ENCODE data around the gene ARHGAP8. TPM values are rescaled to one million over a fixed set of nuclear protein-coding genes. Genes with fewer than 3 reads are reported as not detected.

The ARHGAP8 gene
- total RNA-seq, 4 donors from 2014 or later, result 1.5 to 6.9 (median 4.2) TPM

GRCh38 chr22:44802956-44803355 is 50.6 kb downstream of the ARHGAP8 start:
- no peaks in the 10 kb centered on the region for H3K4me1 ChIP-seq
- TF ChIP-seq POLR2A (IDR thresholded peaks at IDR 0.05) (no peak), CTCF (IDR thresholded peaks at IDR 0.05) (no peak), POLR2AphosphoS5 (IDR thresholded peaks at IDR 0.05) (no peak), EP300 (IDR thresholded peaks at IDR 0.05) (no peak)
- peaks cover 4% of the 10 kb centered on the region for H3K27me3 ChIP-seq
- no peak for DNase-seq (ENCODE audit: low spot score in 2 of 2)
- no peak overlapping the region for H3K4me3 ChIP-seq
- WGBS, result 73% methylated on average over 6 of the region's 6 CpGs
- no peak overlapping the region for H3K27ac ChIP-seq
- H3K36me3 ChIP-seq, result no peaks in the 10 kb centered on the region
- H3K9me3 ChIP-seq, result no peaks in the 10 kb centered on the region

- WGBS, result 91% methylated on average over 5 of the region's 7 CpGs
- H3K9me3 ChIP-seq, result no peaks in the 10 kb centered on the region
- H3K36me3 ChIP-seq, result no peaks in the 10 kb centered on the region
- no peak overlapping the region for H3K27ac ChIP-seq
- no peaks in the 10 kb centered on the region for H3K4me1 ChIP-seq
- no peak for TF ChIP-seq EP300 (IDR thresholded peaks at IDR 0.05)
- no peak for TF ChIP-seq CTCF (IDR thresholded peaks at IDR 0.05)
- TF ChIP-seq POLR2A (IDR thresholded peaks at IDR 0.05), result no peak
- TF ChIP-seq POLR2AphosphoS5 (IDR thresholded peaks at IDR 0.05), result no peak
- no peak for DNase-seq (ENCODE audit: low spot score in 2 of 2)
- H3K27me3 ChIP-seq, result peaks cover 4% of the 10 kb centered on the region
- no peak overlapping the region for H3K4me3 ChIP-seq
Observed at GRCh38 chr22:44804327-44804726, 52.0 kb downstream of the ARHGAP8 start.

- no peaks in the 10 kb centered on the region for H3K36me3 ChIP-seq
- no peak overlapping the region for H3K4me3 ChIP-seq
- TF ChIP-seq POLR2A (IDR thresholded peaks at IDR 0.05), result no peak
- no peak for DNase-seq (ENCODE audit: low spot score in 2 of 2)
- no peaks in the 10 kb centered on the region for H3K4me1 ChIP-seq
- no peak overlapping the region for H3K27ac ChIP-seq
- no peaks in the 10 kb centered on the region for H3K9me3 ChIP-seq
- 84% methylated on average over 9 of the region's 9 CpGs for WGBS
- H3K27me3 ChIP-seq, result peaks cover 4% of the 10 kb centered on the region
Observed at GRCh38 chr22:44805711-44806110, 53.3 kb downstream of the ARHGAP8 start.

- H3K4me3 ChIP-seq, result no peak overlapping the region
- no peaks in the 10 kb centered on the region for H3K36me3 ChIP-seq
- WGBS, result 79% methylated on average over 7 of the region's 7 CpGs
- no peaks in the 10 kb centered on the region for H3K4me1 ChIP-seq
- TF ChIP-seq EP300 (IDR thresholded peaks at IDR 0.05) (no peak), POLR2AphosphoS5 (IDR thresholded peaks at IDR 0.05) (no peak), CTCF (IDR thresholded peaks at IDR 0.05) (no peak), POLR2A (IDR thresholded peaks at IDR 0.05) (no peak)
- H3K27me3 ChIP-seq, result no peaks in the 10 kb centered on the region
- H3K9me3 ChIP-seq, result no peaks in the 10 kb centered on the region
- no peak for DNase-seq (ENCODE audit: low spot score in 2 of 2)
- H3K27ac ChIP-seq, result no peak overlapping the region
Observed at GRCh38 chr22:44807232-44807631, 54.9 kb downstream of the ARHGAP8 start.

- no peak overlapping the region for H3K4me3 ChIP-seq
- DNase-seq (ENCODE audit: low spot score in 2 of 2), result no peak
- no peaks in the 10 kb centered on the region for H3K27me3 ChIP-seq
- H3K4me1 ChIP-seq, result no peaks in the 10 kb centered on the region
- TF ChIP-seq POLR2AphosphoS5 (IDR thresholded peaks at IDR 0.05) (no peak), POLR2A (IDR thresholded peaks at IDR 0.05) (no peak), EP300 (IDR thresholded peaks at IDR 0.05) (no peak), CTCF (IDR thresholded peaks at IDR 0.05) (no peak)
- no peak overlapping the region for H3K27ac ChIP-seq
- 65% methylated on average over 21 of the region's 21 CpGs for WGBS
- H3K36me3 ChIP-seq, result no peaks in the 10 kb centered on the region
- H3K9me3 ChIP-seq, result no peaks in the 10 kb centered on the region
Observed at GRCh38 chr22:44807915-44808690, 55.7 kb downstream of the ARHGAP8 start.
